SJCRH30 (cell line): ENCODE measurements around the gene C19orf25. TPM values are rescaled to one million over a fixed set of nuclear protein-coding genes. Genes with fewer than 3 reads are reported as not detected.

Source experiments
- DNase-seq, 2 experiments: peaks; one replicate each; pipeline ENCODE4 v3.0.0-alpha.2; 2015 to 2020
- H3K27ac ChIP-seq: fragments of 250-450 bp; sonication (Bioruptor Pico); 2 replicates; pipeline ENCODE4 v1.5.1; 2020; ENCODE audit warnings: mild to moderate bottlenecking, moderate library complexity
- H3K27me3 ChIP-seq: fragments of 250-450 bp; sonication (Bioruptor Pico); 2 replicates; pipeline ENCODE4 v1.5.1; 2020; ENCODE audit warnings: mild to moderate bottlenecking, moderate library complexity
- H3K36me3 ChIP-seq: fragments of 250-450 bp; sonication (Bioruptor Pico); 2 replicates; pipeline ENCODE4 v1.5.1; 2020; ENCODE audit warnings: mild to moderate bottlenecking, moderate library complexity
- H3K4me1 ChIP-seq: fragments of 250-450 bp; sonication (Bioruptor Pico); 2 replicates; pipeline ENCODE4 v1.5.1; 2020; ENCODE audit warnings: mild to moderate bottlenecking, moderate library complexity
- H3K4me3 ChIP-seq: fragments of 250-450 bp; sonication (Bioruptor Pico); 2 replicates; pipeline ENCODE4 v1.5.1; 2020; ENCODE audit warnings: mild to moderate bottlenecking, moderate library complexity
- H3K9me3 ChIP-seq: fragments of 250-450 bp; sonication (Bioruptor Pico); replicated peaks from 2 replicates; pipeline ENCODE4 v1.5.1; 2020; ENCODE audit warnings: mild to moderate bottlenecking, moderate library complexity
- total RNA-seq: library from RNA; depleted of rRNA; stranded (reverse); fragments of >200 nt; shearing (Covaris generic); gene quantifications from 2 replicates; pipeline ENCODE4 v1.2.3, GENCODE V29; 2014

C19orf25 gene
- total RNA-seq, 1 experiment from 2014 or later: 26.6 TPM

- H3K9me3 ChIP-seq: no peaks in the 10 kb centered on the region
- no peak overlapping the region for H3K27ac ChIP-seq
- no peaks in the 10 kb centered on the region for H3K4me1 ChIP-seq
- H3K4me3 ChIP-seq: no peak overlapping the region
- DNase-seq: no peak
- no peaks in the 10 kb centered on the region; the same call in 1 of the 2 replicates for H3K27me3 ChIP-seq
- H3K36me3 ChIP-seq: no peaks in the 10 kb centered on the region
Measured at GRCh38 chr19:1495051-1495798, 16.2 kb upstream of the C19orf25 start.

GRCh38 chr19:1494115-1494815 lies 15.2 kb upstream of the C19orf25 start:
- H3K27ac ChIP-seq: no peak overlapping the region
- H3K36me3 ChIP-seq: no peaks in the 10 kb centered on the region
- peaks cover 6% of the 10 kb centered on the region for H3K4me1 ChIP-seq
- no peak for DNase-seq
- H3K9me3 ChIP-seq: no peaks in the 10 kb centered on the region
- H3K27me3 ChIP-seq: no peaks in the 10 kb centered on the region; the same call in 1 of the 2 replicates
- no peak overlapping the region for H3K4me3 ChIP-seq

GRCh38 chr19:1492474-1493006 lies 13.5 kb upstream of the C19orf25 start:
- no peaks in the 10 kb centered on the region for H3K36me3 ChIP-seq
- H3K27me3 ChIP-seq: no peaks in the 10 kb centered on the region; the same call in 1 of the 2 replicates
- H3K27ac ChIP-seq: no peak overlapping the region
- H3K4me1 ChIP-seq: peaks cover 6% of the 10 kb centered on the region
- H3K9me3 ChIP-seq: no peaks in the 10 kb centered on the region
- DNase-seq: no peak
- no peak overlapping the region for H3K4me3 ChIP-seq

- no peak overlapping the region for H3K27ac ChIP-seq
- no peak for DNase-seq
- H3K4me1 ChIP-seq: peaks cover 6% of the 10 kb centered on the region
- H3K9me3 ChIP-seq: no peaks in the 10 kb centered on the region
- H3K4me3 ChIP-seq: no peak overlapping the region
- H3K36me3 ChIP-seq: no peaks in the 10 kb centered on the region
- no peaks in the 10 kb centered on the region; the same call in 1 of the 2 replicates for H3K27me3 ChIP-seq
Measured at GRCh38 chr19:1491849-1492170, 12.8 kb upstream of the C19orf25 start.

- H3K36me3 ChIP-seq: no peaks in the 10 kb centered on the region
- peak within 1 kb of the TSS; percentile 60 for H3K4me3 ChIP-seq
- peak within 1 kb of the TSS; percentile 17; the same call in 1 of the 2 replicates for H3K27ac ChIP-seq
- no peak for DNase-seq
- no peaks in the 10 kb centered on the region; the same call in 1 of the 2 replicates for H3K27me3 ChIP-seq
- peaks cover 6% of the 10 kb centered on the region for H3K4me1 ChIP-seq
- no peaks in the 10 kb centered on the region for H3K9me3 ChIP-seq
Measured at GRCh38 chr19:1491114-1491848, 12.3 kb upstream of the C19orf25 start, which contains the start of gene REEP6. Gene REEP6 (plus strand): TSS chr19:1491181. CDS start chr19:1491270, 89 bp downstream.

GRCh38 chr19:1490311-1491113 lies 11.5 kb upstream of the C19orf25 start, which contains the start of gene PCSK4:
Gene PCSK4 (minus strand): TSS chr19:1490350. CDS start chr19:1490346, 4 bp downstream.
- H3K27ac ChIP-seq: peak within 1 kb of the TSS; percentile 17; the same call in 1 of the 2 replicates

GRCh38 chr19:1489463-1490310 lies 10.7 kb upstream of the C19orf25 start:
- H3K27me3 ChIP-seq: no peaks in the 10 kb centered on the region; the same call in 1 of the 2 replicates
- peak; percentile 32 to 50 for DNase-seq
- H3K27ac ChIP-seq: peak overlapping the region; percentile 17; the same call in 1 of the 2 replicates
- H3K9me3 ChIP-seq: no peaks in the 10 kb centered on the region
- H3K4me1 ChIP-seq: peaks cover 6% of the 10 kb centered on the region
- no peaks in the 10 kb centered on the region for H3K36me3 ChIP-seq
- peak overlapping the region; percentile 60 for H3K4me3 ChIP-seq

More at GRCh38 chr19:1490311-1491113, 11.5 kb upstream of the C19orf25 start, which contains the start of gene PCSK4:
- Histone ChIP-seq H3K9me3 (no peaks in the 10 kb centered on the region), H3K4me3 (peak within 1 kb of the TSS; percentile 60), H3K4me1 (peaks cover 6% of the 10 kb centered on the region), H3K27me3 (no peaks in the 10 kb centered on the region; the same call in 1 of the 2 replicates), H3K36me3 (no peaks in the 10 kb centered on the region)
- DNase-seq: peak; percentile 98 to 99

GRCh38 chr19:1488282-1488601 lies 9.2 kb upstream of the C19orf25 start:
- no peak for DNase-seq
- no peaks in the 10 kb centered on the region for H3K9me3 ChIP-seq
- H3K4me1 ChIP-seq: peaks cover 6% of the 10 kb centered on the region
- H3K27me3 ChIP-seq: no peaks in the 10 kb centered on the region
- H3K36me3 ChIP-seq: no peaks in the 10 kb centered on the region
- H3K4me3 ChIP-seq: no peak overlapping the region
- no peak overlapping the region for H3K27ac ChIP-seq

GRCh38 chr19:1487576-1488281 lies 8.7 kb upstream of the C19orf25 start:
- Histone ChIP-seq H3K4me1 (peaks cover 6% of the 10 kb centered on the region), H3K27me3 (no peaks in the 10 kb centered on the region), H3K9me3 (no peaks in the 10 kb centered on the region), H3K36me3 (no peaks in the 10 kb centered on the region), H3K4me3 (no peak overlapping the region), H3K27ac (no peak overlapping the region)
- no peak for DNase-seq

GRCh38 chr19:1486720-1487575 lies 7.9 kb upstream of the C19orf25 start:
- DNase-seq: no peak
- Histone ChIP-seq H3K4me1 (peaks cover 6% of the 10 kb centered on the region), H3K27me3 (no peaks in the 10 kb centered on the region), H3K4me3 (no peak overlapping the region), H3K36me3 (no peaks in the 10 kb centered on the region), H3K27ac (no peak overlapping the region), H3K9me3 (no peaks in the 10 kb centered on the region)

- no peak overlapping the region for H3K27ac ChIP-seq
- H3K9me3 ChIP-seq: no peaks in the 10 kb centered on the region
- H3K27me3 ChIP-seq: no peaks in the 10 kb centered on the region
- no peak overlapping the region for H3K4me3 ChIP-seq
- no peaks in the 10 kb centered on the region for H3K4me1 ChIP-seq
- H3K36me3 ChIP-seq: no peaks in the 10 kb centered on the region
- no peak for DNase-seq
Measured at GRCh38 chr19:1483979-1484428, 5.0 kb upstream of the C19orf25 start.
